NCI-H748 (cell line): ENCODE measurements around the gene ABTB1.
A peak's percentile ranks its signal among the peaks of the same experiment; 100 is the strongest.

Experiments used
- DNase-seq: peaks from one replicate; lab custom pipeline; 2025; ENCODE audit not compliant: unreplicated experiment; lab: John Stamatoyannopoulos, UW

The ABTB1 gene

GRCh38 chr3:127686512-127686894, 13.8 kb downstream of the ABTB1 start:
- no peak for DNase-seq

- DNase-seq, result no peak
These were observed 14.5 kb downstream of the ABTB1 start for GRCh38 chr3:127687228-127687737.

DNA sequence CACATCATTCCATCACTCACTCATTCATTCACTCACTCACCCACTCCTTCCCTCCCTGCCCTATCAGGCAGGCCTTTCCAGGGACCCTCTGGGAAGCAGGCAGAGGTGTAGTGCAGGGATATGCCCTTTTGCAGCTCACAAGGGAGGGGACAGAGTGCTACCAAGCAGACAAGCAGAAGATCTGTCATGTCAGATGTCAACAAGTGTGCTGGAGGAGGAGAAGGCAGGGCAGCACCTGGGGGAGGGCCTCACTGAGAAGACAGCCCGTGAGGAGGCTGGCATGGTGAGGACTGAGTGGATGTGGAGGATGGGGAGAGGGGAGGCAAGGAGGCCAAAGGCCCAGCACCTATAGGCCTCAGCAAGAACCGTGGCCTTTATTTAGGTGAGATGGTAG, 15.3 kb downstream of the ABTB1 start:
- no peak for DNase-seq

- DNase-seq, result no peak
These were observed 15.9 kb downstream of the ABTB1 start for GRCh38 chr3:127688416-127689265.

GRCh38 chr3:127689266-127689860, 16.6 kb downstream of the ABTB1 start:
- DNase-seq, result no peak

DNA sequence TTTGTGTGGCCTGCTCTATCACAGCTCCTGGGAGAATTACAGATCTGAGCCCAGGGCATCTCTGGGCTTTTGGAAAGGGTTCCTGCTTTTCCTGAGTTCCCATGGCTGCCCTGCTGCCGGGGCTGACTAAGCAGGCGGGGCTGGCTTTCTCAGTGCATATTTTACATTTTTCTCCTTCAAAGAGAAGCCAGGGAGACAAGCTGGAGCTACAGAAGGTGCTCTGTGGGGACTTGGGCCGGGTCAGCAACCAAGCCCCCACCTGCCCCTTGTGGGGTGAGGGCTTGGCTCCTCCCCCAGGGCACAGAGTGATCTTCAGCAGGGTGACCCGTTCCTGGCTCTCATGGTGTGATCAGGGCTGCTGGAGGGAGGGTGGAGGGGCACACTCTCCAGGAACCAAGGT, 17.4 kb downstream of the ABTB1 start:
- DNase-seq, result no peak

DNA sequence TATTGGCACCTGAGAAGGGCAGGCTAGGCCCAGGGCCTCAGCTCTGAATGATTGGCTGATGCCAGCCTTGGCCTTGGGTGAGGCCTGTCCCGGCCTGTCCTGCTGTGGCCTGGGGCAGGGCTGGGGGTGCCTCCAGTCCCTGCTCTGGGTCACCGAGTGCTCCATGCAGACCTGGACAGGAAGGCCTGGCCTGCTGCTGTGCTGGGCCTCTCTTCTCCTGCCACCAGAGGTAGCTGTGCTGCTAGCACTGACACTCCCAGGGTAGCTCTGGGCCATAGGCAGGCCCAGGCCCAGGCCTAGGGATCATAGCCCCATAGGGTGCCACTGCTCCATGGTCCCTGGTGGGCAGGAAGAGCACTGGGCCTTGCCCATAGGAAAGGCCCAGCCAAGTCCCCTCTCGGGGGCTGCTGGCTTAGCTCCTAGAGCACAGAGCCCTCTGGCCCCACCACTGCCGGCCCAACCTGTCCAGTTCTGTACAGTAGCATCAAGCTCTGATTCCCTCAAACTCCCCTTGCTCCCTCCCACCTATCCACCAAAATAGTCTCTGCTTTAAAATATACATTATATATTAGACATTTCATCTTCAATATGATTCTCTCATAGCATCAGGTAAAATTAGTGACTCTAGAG, 18.2 kb downstream of the ABTB1 start:
- no peak for DNase-seq

DNA sequence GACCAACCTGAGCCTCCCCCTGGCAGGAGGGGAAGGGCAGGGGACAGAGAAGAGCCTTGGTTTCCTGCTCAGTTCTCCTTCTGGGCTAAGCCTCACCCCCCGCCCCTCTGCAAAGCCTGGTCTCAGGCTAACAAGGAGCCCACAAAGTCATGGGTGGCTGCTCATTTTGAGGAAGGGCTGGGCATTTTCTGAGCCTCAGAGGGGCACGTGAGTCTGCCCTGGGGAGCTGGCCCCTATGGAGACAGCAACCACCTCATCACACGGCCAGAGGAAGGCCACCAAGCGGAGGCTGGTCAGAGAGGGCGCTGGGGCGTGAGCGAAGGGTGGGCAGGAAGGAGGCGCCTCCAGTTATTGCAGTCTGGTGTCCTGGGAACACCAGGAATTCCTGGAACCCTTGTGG, 18.7 kb downstream of the ABTB1 start:
- no peak for DNase-seq

GRCh38 chr3:127691974-127692373, 19.2 kb downstream of the ABTB1 start:
- DNase-seq, result no peak

DNA sequence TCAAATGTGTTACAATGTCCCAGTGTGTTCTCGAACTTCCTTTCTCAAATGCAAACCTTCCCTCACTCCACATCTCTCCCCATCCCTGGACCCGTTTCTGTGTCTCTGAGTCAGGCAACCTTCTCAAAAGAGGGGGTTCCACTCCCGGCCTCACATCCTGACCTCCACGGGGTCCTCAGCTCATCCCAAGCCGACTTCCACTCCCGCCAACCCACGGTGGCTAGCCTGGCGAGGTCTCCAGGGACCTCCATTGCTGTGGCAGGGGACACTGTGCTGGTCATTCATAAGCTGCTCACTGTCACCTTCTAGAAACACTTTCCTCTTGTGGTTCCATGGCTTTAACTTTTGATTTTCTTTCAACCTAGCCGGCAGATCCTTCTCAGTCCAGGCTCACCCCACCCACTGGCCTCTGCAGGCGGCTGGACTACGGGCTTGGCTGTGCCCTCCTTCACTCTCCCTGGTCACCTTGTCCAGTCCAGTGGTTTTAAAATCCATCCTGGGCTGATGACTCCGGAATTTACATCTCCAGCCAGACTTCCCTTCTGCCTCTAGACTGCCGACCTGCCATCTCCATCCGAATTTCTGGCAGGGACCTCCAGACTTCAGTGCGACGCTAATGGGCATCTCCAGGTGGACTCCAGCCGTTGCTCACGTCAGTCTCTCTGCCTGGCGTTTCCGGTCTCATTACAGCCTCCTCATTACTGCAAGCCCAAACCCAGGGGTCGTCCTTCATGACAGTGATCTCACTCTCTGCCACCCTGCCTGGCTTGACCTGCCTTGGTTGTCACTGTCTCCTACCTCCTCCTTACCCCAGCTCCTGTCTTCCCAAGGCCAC, 20.0 kb downstream of the ABTB1 start:
- DNase-seq, result no peak

DNA sequence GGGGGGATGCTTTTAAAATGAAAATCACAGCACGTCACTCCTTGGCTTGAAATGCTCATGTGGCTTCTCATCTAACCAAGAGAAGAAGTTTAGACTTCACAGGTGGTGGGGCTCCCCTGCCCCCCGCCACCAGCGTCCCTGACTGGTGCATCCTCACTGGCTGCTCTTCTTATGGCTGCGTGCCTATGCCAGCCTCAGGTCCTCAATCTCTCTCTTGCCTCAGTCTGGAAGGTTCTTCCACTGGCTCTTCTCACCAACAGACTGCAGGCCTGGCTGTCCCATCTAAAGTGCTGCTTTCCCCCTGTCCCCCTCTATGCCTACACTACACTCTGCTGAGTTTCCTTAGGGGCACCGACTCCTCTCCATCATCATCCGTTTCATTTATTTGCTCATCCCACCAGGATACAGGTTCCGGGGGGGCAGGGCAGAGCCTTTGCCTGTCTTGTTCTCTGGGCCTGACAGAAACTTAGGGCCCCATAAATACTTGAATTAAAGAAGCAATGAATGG, 20.6 kb downstream of the ABTB1 start:
- DNase-seq, result no peak

DNA sequence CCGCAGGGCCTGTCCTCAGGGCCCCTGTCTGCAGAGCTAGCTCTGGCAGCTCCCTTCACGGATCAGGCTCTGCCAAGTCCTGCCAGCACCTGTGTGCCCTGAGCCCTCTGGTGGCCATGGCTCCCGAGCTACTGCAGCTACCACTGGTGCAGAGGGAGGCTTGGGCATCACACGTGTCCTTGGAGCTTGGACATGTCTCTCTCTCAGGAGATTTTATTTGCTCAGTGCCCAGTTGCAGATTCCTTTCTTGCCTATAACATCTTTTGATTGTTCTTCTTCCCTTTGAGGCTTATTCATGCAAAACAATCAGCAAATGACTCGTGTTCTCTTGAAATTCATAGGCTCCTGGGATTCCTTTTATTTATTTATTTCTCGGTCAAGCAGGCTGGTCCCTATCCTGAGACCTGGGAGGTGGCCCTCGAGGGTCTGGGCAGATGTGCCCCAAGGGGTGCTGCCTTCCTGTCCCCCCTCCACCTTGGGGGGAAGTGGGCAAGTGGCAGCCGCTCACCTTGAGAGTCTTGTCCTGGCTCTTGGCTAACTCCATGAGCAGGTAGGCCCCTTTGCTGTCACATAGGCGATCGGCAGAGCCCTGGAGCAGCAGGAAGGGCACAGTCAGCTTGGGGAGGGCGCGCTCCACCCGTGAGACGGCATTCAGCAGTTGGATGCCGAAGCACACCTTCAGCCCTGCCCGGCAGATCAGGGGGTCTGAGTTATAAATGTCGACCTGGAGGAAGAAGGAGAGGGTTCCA, 21.9 kb downstream of the ABTB1 start:
- peak; percentile 47 for DNase-seq

DNA sequence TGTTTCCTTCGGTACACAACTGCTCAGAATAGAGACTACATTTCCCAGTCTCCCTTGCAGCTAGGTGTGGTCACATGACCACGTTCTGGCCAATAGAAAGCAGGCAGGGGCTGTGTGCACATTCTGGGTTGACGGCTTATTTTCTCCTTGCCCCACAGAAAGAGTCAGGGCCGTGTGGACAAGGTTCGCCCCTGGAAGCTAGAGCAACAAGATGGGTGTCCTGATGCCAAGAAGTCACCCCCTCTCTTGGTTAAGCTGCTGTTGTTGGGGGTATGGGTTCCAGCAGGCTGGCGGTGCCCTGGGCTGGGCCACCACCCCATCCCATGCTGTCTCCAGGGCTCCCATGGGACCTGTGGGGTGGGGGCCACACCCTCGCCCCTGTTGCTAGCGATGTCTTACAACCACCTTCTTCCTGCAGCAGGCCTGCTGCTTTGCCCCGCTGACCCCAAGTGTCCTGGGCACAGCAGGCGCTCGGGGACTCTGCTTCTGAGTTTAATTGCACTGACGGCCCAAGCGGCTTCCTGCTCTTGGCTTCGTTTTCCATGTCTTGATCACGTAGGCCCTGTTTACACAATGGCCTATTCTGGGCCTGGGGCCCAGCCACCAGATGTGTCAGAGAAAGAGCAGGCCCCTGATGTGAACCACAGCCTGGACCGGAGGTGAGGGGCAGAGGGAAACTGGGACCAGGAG, 24.9 kb downstream of the ABTB1 start:
- peak; percentile 10 for DNase-seq

GRCh38 chr3:127698286-127698685, 25.5 kb downstream of the ABTB1 start:
- DNase-seq, result no peak

GRCh38 chr3:127698691-127699415, 26.1 kb downstream of the ABTB1 start:
- no peak for DNase-seq

GRCh38 chr3:127699416-127700300, 26.9 kb downstream of the ABTB1 start:
- no peak for DNase-seq

- no peak for DNase-seq
These were observed 27.7 kb downstream of the ABTB1 start for GRCh38 chr3:127700406-127700805.

DNA sequence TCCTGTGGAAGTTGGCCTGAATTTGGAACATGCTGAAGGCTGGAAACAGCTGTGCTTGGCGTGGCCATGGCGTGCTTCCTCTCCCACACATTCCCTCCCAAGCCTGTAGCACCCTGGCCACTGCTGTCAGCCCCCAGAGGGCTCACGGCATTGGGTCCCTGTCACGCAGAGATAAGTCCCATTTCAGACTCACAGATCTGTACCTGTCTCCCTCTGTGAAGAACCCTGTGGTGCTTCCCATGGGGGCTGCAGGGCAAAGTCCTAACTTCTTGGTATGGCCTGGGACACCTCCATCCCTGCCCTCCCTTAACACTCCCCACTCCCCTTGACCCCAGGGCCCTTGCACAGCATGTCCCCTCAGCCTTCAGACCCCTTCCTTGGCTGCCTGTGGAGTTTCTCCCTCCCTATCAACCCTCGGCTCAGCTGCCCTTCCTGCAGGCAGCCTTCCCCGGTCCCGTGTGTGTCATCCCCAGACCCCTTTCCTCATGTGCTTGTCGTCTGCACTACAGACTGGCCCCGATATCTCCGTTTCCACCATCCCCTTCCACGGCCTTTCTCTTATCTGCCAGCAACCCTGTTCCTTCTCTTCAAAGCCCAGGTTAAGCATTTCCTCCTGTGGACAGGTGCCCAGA, 28.6 kb downstream of the ABTB1 start:
- DNase-seq, result no peak
